ENCODE results near the gene NR1H2. TPM values are rescaled to one million over a fixed set of nuclear protein-coding genes. Genes with fewer than 3 reads are reported as not detected.

NR1H2 gene
- total RNA-seq, 6 experiments from 2014 or later: 23.6 to 57.9 (median 33.8) TPM

GRCh38 chr19:50380137-50380536, 3.9 kb downstream of the NR1H2 start:
- TF ChIP-seq POLR2A (IDR thresholded peaks at IDR 0.05): no peak
- no peak for TF ChIP-seq CTCF (IDR thresholded peaks at IDR 0.05)
- DNase-seq: no peak
- H3K36me3 ChIP-seq: peaks cover 0 to 44% (median 12%) of the 10 kb centered on the region in 4 donors
- no peak overlapping the region for H3K4me3 ChIP-seq
- 96% methylated on average over 4 of the region's 11 CpGs for WGBS (ENCODE audit: insufficient coverage, low coverage, low lambda C conversion rate, missing lambda C conversion rate)
- H3K4me1 ChIP-seq: peaks cover 0 to 7% (median 0%) of the 10 kb centered on the region in 4 donors
- no peaks in the 10 kb centered on the region for H3K9me3 ChIP-seq
- intact Hi-C loops (cut with DNase I): no loop called here
- no peak for ATAC-seq
- no peak overlapping the region for H3K27ac ChIP-seq
- H3K27me3 ChIP-seq: no peaks in the 10 kb centered on the region

- H3K9me3 ChIP-seq: no peaks in the 10 kb centered on the region
- no peak for DNase-seq
- H3K36me3 ChIP-seq: peaks cover 0 to 44% (median 12%) of the 10 kb centered on the region in 4 donors
- 86% methylated on average over 1 of the region's 8 CpGs for WGBS (ENCODE audit: insufficient coverage, low coverage, low lambda C conversion rate, missing lambda C conversion rate)
- TF ChIP-seq POLR2A (IDR thresholded peaks at IDR 0.05) (no peak), CTCF (IDR thresholded peaks at IDR 0.05) (no peak)
- no peak overlapping the region for H3K4me3 ChIP-seq
- intact Hi-C loops (cut with DNase I): no loop called here
- H3K4me1 ChIP-seq: peaks cover 0 to 8% (median 0%) of the 10 kb centered on the region in 4 donors
- H3K27ac ChIP-seq: no peak overlapping the region
- ATAC-seq: no peak
- no peaks in the 10 kb centered on the region for H3K27me3 ChIP-seq
Measured at GRCh38 chr19:50380751-50381151, 4.5 kb downstream of the NR1H2 start.

DNA sequence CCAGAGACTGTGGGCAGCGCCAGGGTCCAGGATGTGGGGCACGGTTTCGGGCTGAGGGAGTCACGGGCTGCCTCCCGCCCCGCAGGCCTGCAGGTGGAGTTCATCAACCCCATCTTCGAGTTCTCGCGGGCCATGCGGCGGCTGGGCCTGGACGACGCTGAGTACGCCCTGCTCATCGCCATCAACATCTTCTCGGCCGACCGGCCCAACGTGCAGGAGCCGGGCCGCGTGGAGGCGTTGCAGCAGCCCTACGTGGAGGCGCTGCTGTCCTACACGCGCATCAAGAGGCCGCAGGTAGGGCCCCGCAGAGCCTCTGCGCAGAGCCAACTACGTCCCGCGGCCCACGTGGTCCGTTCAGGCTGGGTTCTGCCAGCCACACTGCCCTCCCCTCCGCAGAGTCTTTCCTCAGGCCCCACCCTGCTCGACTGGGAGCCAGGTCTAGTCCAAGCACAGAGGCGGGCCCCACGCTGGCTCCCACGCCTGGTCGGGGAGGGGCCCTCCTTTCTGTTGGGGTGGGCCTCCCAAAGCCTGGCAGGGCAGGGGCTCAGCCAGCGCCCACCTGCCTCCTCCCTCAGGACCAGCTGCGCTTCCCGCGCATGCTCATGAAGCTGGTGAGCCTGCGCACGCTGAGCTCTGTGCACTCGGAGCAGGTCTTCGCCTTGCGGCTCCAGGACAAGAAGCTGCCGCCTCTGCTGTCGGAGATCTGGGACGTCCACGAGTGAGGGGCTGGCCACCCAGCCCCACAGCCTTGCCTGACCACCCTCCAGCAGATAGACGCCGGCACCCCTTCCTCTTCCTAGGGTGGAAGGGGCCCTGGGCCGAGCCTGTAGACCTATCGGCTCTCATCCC, 5.8 kb downstream of the NR1H2 start:
- ATAC-seq (no peak), DNase-seq (peak in 1 of 3 donors; percentile 56)
- TF ChIP-seq POLR2A (IDR thresholded peaks at IDR 0.05): no peak
- TF ChIP-seq CTCF (IDR thresholded peaks at IDR 0.05): no peak
- intact Hi-C loops (cut with DNase I): no loop called here
- no peaks in the 10 kb centered on the region for H3K27me3 ChIP-seq
- H3K27ac ChIP-seq: no peak overlapping the region
- H3K9me3 ChIP-seq: no peaks in the 10 kb centered on the region
- WGBS (ENCODE audit: insufficient coverage, low coverage, low lambda C conversion rate, missing lambda C conversion rate): 20% methylated on average over 1 of the region's 58 CpGs
- H3K4me3 ChIP-seq: no peak overlapping the region
- peaks cover 0 to 44% (median 12%) of the 10 kb centered on the region in 4 donors for H3K36me3 ChIP-seq
- H3K4me1 ChIP-seq: peaks cover 0 to 8% (median 0%) of the 10 kb centered on the region in 4 donors

DNA sequence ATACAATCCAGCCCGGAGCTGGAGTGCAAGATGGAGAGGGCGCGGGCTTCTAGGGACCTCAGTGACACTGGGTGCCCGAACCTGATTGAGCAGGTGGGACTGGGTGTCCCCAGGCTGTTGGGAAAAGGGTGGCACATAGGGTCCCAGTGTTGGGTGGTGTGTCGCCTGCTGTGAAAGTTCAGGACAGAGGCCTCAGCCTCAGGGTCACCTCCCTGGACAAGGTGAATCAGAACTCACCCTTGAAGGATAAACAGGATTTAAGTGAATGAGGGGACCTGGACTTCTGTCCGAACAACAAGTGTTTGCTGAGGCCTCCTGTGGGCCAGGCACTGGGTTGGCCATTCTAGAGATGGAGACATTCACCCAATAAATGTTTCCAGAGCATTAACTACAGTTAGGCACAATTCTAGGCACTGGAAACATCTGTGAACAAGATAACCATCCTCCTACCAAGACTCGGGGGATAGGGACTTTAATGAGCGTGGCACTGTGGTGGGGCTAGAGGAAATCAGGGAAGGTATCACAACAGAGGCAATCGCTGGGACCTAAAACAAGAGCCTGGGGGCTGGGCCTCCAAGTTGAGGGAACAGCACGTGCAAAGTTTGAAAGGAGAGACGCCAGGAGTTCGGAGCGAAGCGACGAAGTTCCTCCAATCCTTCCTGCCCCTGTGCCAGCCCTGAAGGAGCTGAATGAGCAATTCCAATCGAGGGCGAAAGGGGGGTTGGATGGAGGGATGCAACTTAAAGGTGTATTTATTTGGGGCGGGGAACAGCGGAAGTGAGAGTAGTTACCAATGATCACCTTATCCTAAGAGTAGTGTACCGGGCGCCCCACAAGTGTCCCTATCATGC, 7.0 kb downstream of the NR1H2 start:
- DNase-seq: no peak
- no peaks in the 10 kb centered on the region for H3K9me3 ChIP-seq
- peak overlapping the region; percentile 47 to 69 (median 56) for H3K4me3 ChIP-seq
- intact Hi-C loops (cut with DNase I): no loop called here
- WGBS (ENCODE audit: insufficient coverage, low coverage, low lambda C conversion rate, missing lambda C conversion rate): 58% methylated on average over 20 of the region's 21 CpGs
- no peak for ATAC-seq
- H3K4me1 ChIP-seq: peaks cover 0 to 8% (median 0%) of the 10 kb centered on the region in 4 donors
- H3K27me3 ChIP-seq: no peaks in the 10 kb centered on the region
- peaks cover 0 to 36% (median 10%) of the 10 kb centered on the region in 4 donors for H3K36me3 ChIP-seq
- H3K27ac ChIP-seq: peak overlapping the region in 2 of 3 donors; percentile 60 to 70
- TF ChIP-seq CTCF (IDR thresholded peaks at IDR 0.05) (no peak), POLR2A (IDR thresholded peaks at IDR 0.05) (no peak)
